IMR-90 (cell line): ENCODE results near the gene MMP14. TPM values are rescaled to one million over a fixed set of nuclear protein-coding genes. Genes with fewer than 3 reads are reported as not detected.

Source experiments
- ATAC-seq: fragments of 200-7000 bp; cut with Tn5 transposase; 2 replicates; pipeline ENCODE4 v1.9.1; 2020; ENCODE audit warnings: low read depth, mild to moderate bottlenecking, moderate library complexity
- BruUV-seq: library from RNA; stranded (reverse); fragments of 400-500 nt; replicated peaks from 2 replicates; lab custom pipeline; 2021; lab: Mats Ljungman, UMichigan
- CTCF ChIA-PET: fragments of 300-600 bp; formaldehyde crosslinking; extraction: SDS; loops from one replicate; lab custom pipeline; 2021; ENCODE audit warnings: antibody characterized with exemption; lab: Yijun Ruan, JAX
- POLR2A ChIA-PET: fragments of 300-600 bp; sonication (Branson Sonifier 250); formaldehyde crosslinking; loops from one replicate; lab custom pipeline; 2022; ENCODE audit warnings: antibody characterized with exemption; ENCODE audit not compliant: unreplicated experiment; lab: Charles Lee
- DNase-seq: peaks from one replicate; pipeline ENCODE4 v3.0.0; 2013
- H2AFZ ChIP-seq: replicated peaks from 2 replicates; pipeline ENCODE3; 2013; ENCODE audit warnings: low read length, mild to moderate bottlenecking; ENCODE audit not compliant: poor library complexity
- H2AK5ac ChIP-seq: 2 replicates; pipeline ENCODE4 v1.6.1; 2013; ENCODE audit warnings: low read depth, low read length, inconsistent platforms
- H2AK9ac ChIP-seq: replicated peaks from 2 replicates; pipeline ENCODE3; 2013; ENCODE audit warnings: mild to moderate bottlenecking, low read depth, low read length, moderate library complexity; ENCODE audit not compliant: poor library complexity
- H2BK120ac ChIP-seq: 2 replicates; pipeline ENCODE4 v1.6.1; 2013; ENCODE audit warnings: low read depth, low read length, inconsistent platforms
- H2BK15ac ChIP-seq: 3 replicates; pipeline ENCODE4 v1.6.1; 2013; ENCODE audit warnings: low read depth, low read length, inconsistent platforms
- H2BK20ac ChIP-seq: 2 replicates; pipeline ENCODE4 v1.6.1; 2013; ENCODE audit warnings: low read depth, mild to moderate bottlenecking, inconsistent platforms, low read length, moderate library complexity
- H2BK5ac ChIP-seq: 2 replicates; pipeline ENCODE4 v1.6.1; 2013; ENCODE audit warnings: mild to moderate bottlenecking, low read depth, low read length, inconsistent platforms; ENCODE audit not compliant: poor library complexity, severe bottlenecking
- H3K14ac ChIP-seq: replicated peaks from 2 replicates; pipeline ENCODE4 v1.6.1; 2013; ENCODE audit warnings: low read depth, low read length, inconsistent platforms
- H3K18ac ChIP-seq: 2 replicates; pipeline ENCODE4 v1.6.1; 2013; ENCODE audit warnings: low read depth, low read length, control low read depth
- H3K23ac ChIP-seq: 2 replicates; pipeline ENCODE4 v1.6.1; 2013; ENCODE audit warnings: low read depth, low read length, inconsistent platforms
- H3K27ac ChIP-seq: 2 replicates; pipeline ENCODE4 v1.5.1; 2013; ENCODE audit warnings: mild to moderate bottlenecking, control low read depth, low read length; ENCODE audit not compliant: insufficient read depth
- H3K27me3 ChIP-seq: 2 replicates; pipeline ENCODE4 v1.6.1; 2013; ENCODE audit warnings: low read length; ENCODE audit not compliant: control insufficient read depth, insufficient read depth
- H3K36me3 ChIP-seq: 2 replicates; pipeline ENCODE4 v1.6.1; 2013; ENCODE audit warnings: low read length, mixed read lengths; ENCODE audit not compliant: control insufficient read depth, insufficient read depth
- H3K4ac ChIP-seq: 2 replicates; pipeline ENCODE4 v1.6.1; 2013; ENCODE audit warnings: low read depth, low read length, inconsistent platforms
- H3K4me1 ChIP-seq: 2 replicates; pipeline ENCODE4 v1.6.1; 2013; ENCODE audit warnings: low read length, mixed read lengths; ENCODE audit not compliant: control insufficient read depth, insufficient read depth
- H3K4me2 ChIP-seq: 2 replicates; pipeline ENCODE4 v1.6.1; 2013; ENCODE audit warnings: low read depth, mild to moderate bottlenecking, control low read depth, low read length, moderate library complexity
- H3K4me3 ChIP-seq: 2 replicates; pipeline ENCODE4 v1.5.1; 2013; ENCODE audit warnings: low read depth, mild to moderate bottlenecking, control low read depth, low read length, moderate library complexity; ENCODE audit not compliant: insufficient read depth
- H3K56ac ChIP-seq: 2 replicates; pipeline ENCODE4 v1.6.1; 2013; ENCODE audit warnings: low read length, inconsistent platforms; ENCODE audit not compliant: insufficient read depth; ENCODE audit errors: extremely low read depth
- H3K79me1 ChIP-seq, 2 experiments: 2 replicates each; pipeline ENCODE4 v1.6.1; 2013; ENCODE audit warnings: low read length in 2 of 2, inconsistent platforms in 1 of 2, low read depth in 1 of 2
- H3K9ac ChIP-seq: 2 replicates; pipeline ENCODE4 v1.6.1; 2013; ENCODE audit warnings: low read depth, low read length, control low read depth
- H3K9me1 ChIP-seq: 2 replicates; pipeline ENCODE4 v1.6.1; 2013; ENCODE audit warnings: low read length, inconsistent platforms; ENCODE audit not compliant: insufficient read depth
- H3K9me3 ChIP-seq: 2 replicates; pipeline ENCODE4 v1.6.1; 2013; ENCODE audit warnings: low read length; ENCODE audit not compliant: control insufficient read depth, insufficient read depth
- H4K20me1 ChIP-seq: 2 replicates; pipeline ENCODE4 v1.6.1; 2013; ENCODE audit warnings: low read length, inconsistent platforms; ENCODE audit not compliant: insufficient read depth
- H4K5ac ChIP-seq: 2 replicates; pipeline ENCODE4 v1.6.1; 2013; ENCODE audit warnings: mild to moderate bottlenecking, low read depth, low read length, control low read depth
- H4K8ac ChIP-seq, 2 experiments: 2 replicates each; pipeline ENCODE4 v1.6.1; 2013; ENCODE audit warnings: low read depth in 2 of 2, low read length in 2 of 2, control low read depth in 1 of 2, inconsistent platforms in 1 of 2
- H4K91ac ChIP-seq: 2 replicates; pipeline ENCODE4 v1.6.1; 2013; ENCODE audit warnings: low read depth, low read length, inconsistent platforms; ENCODE audit not compliant: insufficient read depth
- BHLHE40 ChIP-seq: fragments of 150-350 bp; IDR thresholded peaks from 2 replicates; pipeline ENCODE4 v1.6.1; 2016; ENCODE audit warnings: mild to moderate bottlenecking, low read depth, low read length
- CEBPB ChIP-seq: IDR thresholded peaks from 2 replicates; pipeline ENCODE4 v1.6.1; 2012; ENCODE audit warnings: low read depth, low read length, improper control_type of control experiment
- CHD1 ChIP-seq: IDR thresholded peaks from 2 replicates; pipeline ENCODE4 v1.6.1; 2012; ENCODE audit warnings: low read depth, low read length, improper control_type of control experiment
- FOS ChIP-seq: fragments of 150-350 bp; IDR thresholded peaks from 2 replicates; pipeline ENCODE4 v1.6.1; 2016; ENCODE audit warnings: low read depth, low read length
- MAFK ChIP-seq: IDR thresholded peaks from 2 replicates; pipeline ENCODE4 v1.6.1; 2012; ENCODE audit warnings: low read depth, low read length, improper control_type of control experiment
- MAZ ChIP-seq: IDR thresholded peaks from 2 replicates; pipeline ENCODE4 v1.6.1; 2012; ENCODE audit warnings: low read depth, mild to moderate bottlenecking, low read length, improper control_type of control experiment, moderate library complexity, borderline replicate concordance
- MXI1 ChIP-seq: IDR thresholded peaks from 2 replicates; pipeline ENCODE4 v1.6.1; 2012; ENCODE audit warnings: low read depth, mild to moderate bottlenecking, low read length, moderate library complexity, borderline replicate concordance
- NFE2L2 ChIP-seq: fragments of 150-350 bp; IDR thresholded peaks from 2 replicates; pipeline ENCODE4 v1.6.1; 2016; ENCODE audit warnings: low read depth, mild to moderate bottlenecking, low read length
- POLR2A ChIP-seq: IDR thresholded peaks from 2 replicates; pipeline ENCODE4 v1.6.1; 2012; ENCODE audit warnings: mild to moderate bottlenecking, low read depth, low read length
- RAD21 ChIP-seq: IDR thresholded peaks from 2 replicates; pipeline ENCODE4 v1.6.1; 2012; ENCODE audit warnings: low read length, improper control_type of control experiment
- RCOR1 ChIP-seq: IDR thresholded peaks from 2 replicates; pipeline ENCODE4 v1.6.1; 2012; ENCODE audit warnings: mild to moderate bottlenecking, low read length, improper control_type of control experiment; ENCODE audit not compliant: insufficient replicate concordance
- RFX5 ChIP-seq: IDR thresholded peaks from 2 replicates; pipeline ENCODE4 v1.8.0; 2012; ENCODE audit warnings: low read depth, mild to moderate bottlenecking, low read length, moderate library complexity
- SMC3 ChIP-seq: fragments of 150-350 bp; IDR thresholded peaks from 2 replicates; pipeline ENCODE4 v1.6.1; 2016; ENCODE audit warnings: low read depth, mild to moderate bottlenecking, antibody characterized with exemption, low read length, moderate library complexity
- WGBS, 2 experiments: methylation state at CpG; one replicate each; pipeline versions ENCODE4 v1.1.5 to v1.1.7; 2013; ENCODE audit warnings: missing lambda C conversion rate in 2 of 2; ENCODE audit not compliant: insufficient read length in 1 of 2; ENCODE audit errors: extremely low coverage in 2 of 2; 5-methylcytosine and 5-hydroxymethylcytosine counted together
- dilution Hi-C: fragments of 300-500 bp; cut with HindIII; formaldehyde crosslinking; loops from one replicate; pipeline ENCODE4 v1.14.3; 2018; ENCODE audit warnings: low sequenced_read_pairs; ENCODE audit not compliant: unreplicated experiment
- in situ Hi-C: fragments of 300-500 bp; cut with MboI; formaldehyde crosslinking; loops from 3 replicates; pipeline ENCODE4 v1.14.3; 2019; ENCODE audit warnings: low sequenced_read_pairs, inconsistent platforms, mixed read lengths
- intact Hi-C: fragments of 100-400 bp; cut with micrococcal nuclease; formaldehyde crosslinking; loops from 2 replicates; pipeline ENCODE4 v1.10.0; 2022
- polyA plus RNA-seq, 3 experiments: library from polyadenylated mRNA; depleted of rRNA; stranded (reverse); fragments of >200 nt; gene quantifications; 2 replicates each; pipeline ENCODE4 v1.2.3, GENCODE V29; 2012; ENCODE audit warnings: low replicate concordance in 1 of 3
- total RNA-seq: library from RNA; depleted of rRNA; stranded (reverse); fragments of >200 nt; gene quantifications from 2 replicates; pipeline ENCODE4 v1.2.3, GENCODE V29; 2012
- TF ChIP-seq, protein P1 (sequence below): fragments of 150-350 bp; IDR thresholded peaks from 2 replicates; pipeline ENCODE4 v1.6.1; 2017; ENCODE audit warnings: mild to moderate bottlenecking, antibody characterized with exemption, low read length, low read depth

MMP14 gene
- total and polyA plus RNA-seq, 2 of the 4 experiments (the other 2 are of a cell fraction) = 156 to 315 TPM

GRCh38 chr14:22836301-22837113 lies at the start of gene MMP14 (continued):
- TF ChIP-seq POLR2A (peak; percentile 88), MAZ (peak; percentile 57; the same call in 1 of the 2 replicates), NFE2L2 (no peak), FOS (no peak), RFX5 (no peak), MXI1 (no peak)

DNA sequence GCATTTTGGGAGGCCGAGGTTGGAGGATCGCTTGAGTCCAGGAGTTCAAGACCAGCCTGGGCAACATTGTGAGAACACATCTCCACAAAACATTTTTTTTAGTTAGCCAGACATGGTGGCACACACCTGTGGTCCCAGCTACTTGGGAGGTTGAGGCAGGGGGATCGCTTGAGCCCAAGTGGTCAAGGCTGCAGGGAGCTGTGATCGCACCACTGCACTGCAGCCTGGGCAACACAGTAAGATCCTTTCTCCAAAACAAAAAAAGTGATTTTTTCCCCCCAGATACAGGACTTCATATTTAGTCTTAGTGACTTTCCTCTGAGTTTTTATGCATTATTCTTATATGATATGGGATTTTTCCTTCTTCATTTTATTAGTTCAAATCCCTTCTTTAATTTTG lies 49.7 kb upstream of the MMP14 start:
- Histone ChIP-seq H4K20me1 (no peaks in the 10 kb centered on the region), H3K9me3 (no peaks in the 10 kb centered on the region), H3K36me3 (no peaks in the 10 kb centered on the region), H3K14ac (no peak overlapping the region), H3K27me3 (no peaks in the 10 kb centered on the region), H2BK120ac (no peak overlapping the region), H3K4me2 (no peak overlapping the region), H2BK15ac (no peak overlapping the region), H3K18ac (no peak overlapping the region), H2BK5ac (no peak overlapping the region), H3K79me1 (no peaks in the 10 kb centered on the region), H3K9me1 (peaks cover 4% of the 10 kb centered on the region; the same call in 1 of the 2 replicates), H3K9ac (no peak overlapping the region), H3K23ac (no peak overlapping the region), H2AFZ (no peak overlapping the region), H2AK9ac (no peak overlapping the region), H4K91ac (no peak overlapping the region), H4K8ac (no peak overlapping the region), H2AK5ac (no peak overlapping the region), H3K4me1 (no peaks in the 10 kb centered on the region), H4K5ac (no peak overlapping the region), H3K4ac (no peak overlapping the region), H3K27ac (no peak overlapping the region), H3K56ac (no peak overlapping the region), H3K4me3 (no peak overlapping the region), H2BK20ac (no peak overlapping the region)
- TF ChIP-seq POLR2A = no peak
- TF ChIP-seq, protein P1, sequence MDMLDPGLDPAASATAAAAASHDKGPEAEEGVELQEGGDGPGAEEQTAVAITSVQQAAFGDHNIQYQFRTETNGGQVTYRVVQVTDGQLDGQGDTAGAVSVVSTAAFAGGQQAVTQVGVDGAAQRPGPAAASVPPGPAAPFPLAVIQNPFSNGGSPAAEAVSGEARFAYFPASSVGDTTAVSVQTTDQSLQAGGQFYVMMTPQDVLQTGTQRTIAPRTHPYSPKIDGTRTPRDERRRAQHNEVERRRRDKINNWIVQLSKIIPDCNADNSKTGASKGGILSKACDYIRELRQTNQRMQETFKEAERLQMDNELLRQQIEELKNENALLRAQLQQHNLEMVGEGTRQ = no peak
- no peak for TF ChIP-seq MAFK
- no peak for TF ChIP-seq NFE2L2
- no peak for TF ChIP-seq CEBPB
- TF ChIP-seq BHLHE40 = no peak
- no peak for TF ChIP-seq MXI1
- TF ChIP-seq RAD21 = no peak
- TF ChIP-seq RFX5 = no peak
- TF ChIP-seq CHD1 = no peak
- no peak for TF ChIP-seq SMC3
- TF ChIP-seq RCOR1 = no peak
- no peak for TF ChIP-seq MAZ
- no peak for TF ChIP-seq FOS
- ChIA-PET POLR2A (no interaction called here), CTCF (no interaction called here)
- WGBS, 2 experiments = no CpG with 5 or more reads among the region's 4 CpGs
- dilution Hi-C loops (no loop called here), intact Hi-C loops (no loop called here), in situ Hi-C loops (no loop called here)
- DNase-seq (no peak), ATAC-seq (no peak)
- no TSS peak for BruUV-seq
